Measurements from ENCODE around the gene CRYBG1. TPM values are rescaled to one million over a fixed set of nuclear protein-coding genes. Genes with fewer than 3 reads are reported as not detected.

The CRYBG1 gene
- total RNA-seq, 1 donor = 105 TPM

- DNase-seq (ENCODE audit: low read depth) = no peak
- H3K4me3 ChIP-seq (ENCODE audit: low read depth, low read length) = no peak overlapping the region
- no peak for TF ChIP-seq CTCF (IDR thresholded peaks at IDR 0.05; ENCODE audit: insufficient read depth, low read length)
Observed at GRCh38 chr6:106460481-106460880, 100.0 kb downstream of the CRYBG1 start.

- no peak overlapping the region for H3K4me3 ChIP-seq (ENCODE audit: low read depth, low read length)
- no peak for TF ChIP-seq CTCF (IDR thresholded peaks at IDR 0.05; ENCODE audit: insufficient read depth, low read length)
- no peak for DNase-seq (ENCODE audit: low read depth)
Observed at GRCh38 chr6:106461084-106461483, 100.6 kb downstream of the CRYBG1 start.

GRCh38 chr6:106462923-106463557, 102.5 kb downstream of the CRYBG1 start:
- no peak for DNase-seq (ENCODE audit: low read depth)
- no peak overlapping the region for H3K4me3 ChIP-seq (ENCODE audit: low read depth, low read length)
- no peak for TF ChIP-seq CTCF (IDR thresholded peaks at IDR 0.05; ENCODE audit: insufficient read depth, low read length)

GRCh38 chr6:106466211-106466610, 105.7 kb downstream of the CRYBG1 start:
- H3K4me3 ChIP-seq (ENCODE audit: low read depth, low read length) = no peak overlapping the region

DNA sequence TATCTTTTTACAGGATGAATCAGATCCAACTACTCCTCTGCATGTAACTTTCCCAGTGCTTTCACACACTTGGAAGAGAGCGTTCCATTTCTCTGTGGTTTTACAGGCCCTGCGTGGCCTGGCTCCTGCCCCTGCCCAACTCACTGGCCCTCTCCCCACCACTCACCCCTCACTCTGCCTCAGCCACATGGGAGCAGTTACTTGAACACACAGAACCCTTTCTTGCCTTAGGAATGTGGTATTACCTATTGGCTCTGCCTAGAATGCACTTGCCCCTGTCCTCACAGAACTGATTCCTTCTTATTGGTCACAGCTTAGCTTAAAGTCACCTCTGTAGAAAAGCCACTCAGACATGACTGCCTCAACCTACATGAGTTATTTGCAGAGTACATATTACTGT, 108.4 kb downstream of the CRYBG1 start:
- no peak for TF ChIP-seq CTCF (IDR thresholded peaks at IDR 0.05; ENCODE audit: insufficient read depth, low read length)
- no peak overlapping the region for H3K4me3 ChIP-seq (ENCODE audit: low read depth, low read length)
- DNase-seq (ENCODE audit: low read depth) = no peak

More at GRCh38 chr6:106466211-106466610, 105.7 kb downstream of the CRYBG1 start:
- no peak for DNase-seq (ENCODE audit: low read depth)
- TF ChIP-seq CTCF (IDR thresholded peaks at IDR 0.05; ENCODE audit: insufficient read depth, low read length) = no peak

DNA sequence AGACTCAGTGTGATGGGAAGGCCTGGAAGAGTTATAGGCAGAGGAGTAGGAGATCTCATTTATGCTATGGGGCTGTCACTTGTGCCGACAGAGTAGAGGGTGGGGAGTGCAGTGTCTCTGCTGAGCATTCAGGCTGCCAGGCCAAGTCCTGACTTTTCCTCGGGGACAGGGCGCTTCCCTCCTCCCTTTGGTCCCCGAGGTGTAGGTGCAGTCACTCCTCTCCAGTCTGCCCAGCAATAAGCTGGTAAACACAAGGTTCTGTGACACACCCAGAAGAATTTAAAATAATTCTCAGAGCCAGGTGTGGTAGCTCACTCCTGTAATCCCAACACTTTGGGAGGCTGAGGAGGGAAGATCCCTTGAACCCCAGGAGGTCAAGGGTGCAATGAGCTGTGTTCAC, 109.4 kb downstream of the CRYBG1 start:
- TF ChIP-seq CTCF (IDR thresholded peaks at IDR 0.05; ENCODE audit: insufficient read depth, low read length) = no peak
- H3K4me3 ChIP-seq (ENCODE audit: low read depth, low read length) = no peak overlapping the region
- no peak for DNase-seq (ENCODE audit: low read depth)

DNA sequence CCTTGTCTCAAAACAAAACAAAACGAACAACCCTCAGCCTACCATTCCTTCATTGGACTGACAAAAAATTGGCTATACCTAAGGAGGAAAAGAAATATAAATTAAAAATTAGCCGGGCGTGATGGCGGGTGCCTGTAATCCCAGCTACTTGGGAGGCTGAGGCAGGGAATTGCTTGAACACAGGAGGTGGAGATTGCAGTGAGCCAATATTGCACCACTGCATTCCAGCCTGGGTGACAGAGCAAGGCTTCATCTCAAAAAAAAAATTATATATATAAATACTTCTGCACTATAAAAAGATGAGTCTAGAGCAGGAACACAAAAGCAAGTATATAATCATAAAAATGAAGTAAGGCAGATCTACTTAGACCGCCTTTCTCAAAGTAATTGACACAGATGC, 109.8 kb downstream of the CRYBG1 start:
- H3K4me3 ChIP-seq (ENCODE audit: low read depth, low read length) = no peak overlapping the region
- TF ChIP-seq CTCF (IDR thresholded peaks at IDR 0.05; ENCODE audit: insufficient read depth, low read length) = no peak
- DNase-seq (ENCODE audit: low read depth) = peak; percentile 51

All from fibroblast of the aortic adventitia (primary cell).